Fibroblast of skin of back (primary cell): ENCODE measurements around the gene IGSF9.

ENCODE experiments used
- DNase-seq: peaks from one replicate; pipeline ENCODE4 v3.0.0-alpha.2; 2013

The IGSF9 gene

DNA sequence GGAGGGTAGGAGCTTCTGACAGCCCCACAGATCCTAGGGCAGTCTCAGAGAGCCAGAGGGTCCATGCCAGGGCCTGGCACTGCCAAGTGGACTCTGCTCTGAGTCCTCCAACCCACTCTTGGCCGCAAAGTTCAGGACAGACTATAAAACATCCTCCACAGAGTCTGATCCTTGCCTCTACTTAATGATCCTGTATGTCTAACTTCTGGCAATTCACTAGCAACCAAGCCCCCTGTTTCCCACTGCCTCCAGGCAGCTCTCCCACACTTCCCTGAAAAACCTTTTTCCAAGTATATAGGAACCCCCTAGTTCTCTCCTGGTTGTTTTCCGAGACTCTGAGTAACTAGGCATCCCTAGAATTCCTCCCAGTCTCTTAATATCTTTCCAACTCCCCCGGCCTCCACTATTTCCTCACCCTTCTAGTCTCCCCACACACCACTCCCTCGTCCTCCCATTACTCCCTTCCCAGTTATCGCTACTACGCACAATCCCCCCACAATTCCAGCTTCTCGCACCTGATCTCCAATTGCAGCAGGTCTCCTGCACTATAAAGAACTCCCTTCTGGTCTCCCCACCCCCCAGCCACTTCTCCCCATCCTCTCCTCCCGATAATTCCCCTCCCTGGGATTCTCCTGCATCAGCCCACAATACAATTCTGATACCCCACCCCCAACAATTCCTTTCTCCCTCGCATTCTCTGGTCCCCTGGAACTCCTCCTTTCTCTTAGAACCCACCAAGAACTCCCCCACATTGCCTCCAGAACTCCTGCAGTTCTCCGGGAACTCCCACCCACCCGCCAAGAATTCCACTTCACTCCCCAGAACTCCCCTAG, 574 bp downstream of the IGSF9 start:
- no peak for DNase-seq

DNA sequence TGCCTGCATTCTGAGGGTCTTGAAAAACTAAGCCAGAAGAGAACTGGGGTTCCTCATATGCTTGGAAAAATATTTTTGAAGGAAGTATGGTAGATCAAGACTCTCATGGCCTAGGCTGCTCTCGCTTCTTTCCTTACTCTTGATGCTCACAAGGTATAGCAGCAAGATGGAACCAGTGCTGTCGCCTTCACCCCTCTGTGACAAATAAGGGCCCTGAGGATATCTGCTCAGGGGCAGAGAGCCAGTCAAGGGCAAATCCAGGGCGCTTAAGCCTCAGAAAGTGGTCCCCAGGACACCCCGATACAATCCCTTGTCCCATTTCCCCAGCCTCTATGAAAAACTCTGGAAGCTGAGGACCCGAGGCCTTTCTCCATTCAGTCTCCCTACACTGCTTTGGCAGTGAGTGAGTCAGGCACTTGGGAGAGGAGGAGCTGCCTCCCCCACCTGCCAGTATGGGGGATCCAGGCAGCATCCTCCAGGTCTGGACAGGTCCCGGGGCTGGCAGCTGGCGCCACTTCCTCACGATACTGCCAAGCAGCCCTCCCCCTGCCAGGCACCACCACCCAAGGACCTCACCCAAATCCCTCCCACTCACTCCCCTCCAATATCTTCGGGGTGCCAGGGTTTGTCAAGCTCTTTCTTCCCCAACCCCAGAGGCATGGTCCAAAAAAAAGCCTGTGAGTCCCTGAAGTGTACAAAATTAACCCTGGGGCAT, 1.3 kb downstream of the IGSF9 start:
- no peak for DNase-seq

DNA sequence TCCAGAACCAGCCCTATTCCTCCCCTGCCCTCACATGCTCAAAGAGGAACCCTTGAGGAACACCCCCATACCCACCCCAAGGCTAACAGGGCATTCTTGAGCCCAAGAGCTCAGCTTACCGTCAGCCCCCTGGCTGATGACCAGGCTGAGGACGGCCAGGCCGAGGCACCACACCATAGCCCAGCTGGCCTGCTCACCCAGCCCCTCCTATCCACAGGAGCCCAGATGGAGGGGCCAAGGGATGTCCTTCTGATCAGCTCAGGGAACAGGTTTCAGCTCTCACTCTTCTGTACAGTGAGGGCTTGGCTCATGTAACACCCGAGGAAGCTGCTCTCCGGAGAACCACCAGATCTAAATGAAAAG, 2.2 kb downstream of the IGSF9 start:
- DNase-seq = no peak

DNA sequence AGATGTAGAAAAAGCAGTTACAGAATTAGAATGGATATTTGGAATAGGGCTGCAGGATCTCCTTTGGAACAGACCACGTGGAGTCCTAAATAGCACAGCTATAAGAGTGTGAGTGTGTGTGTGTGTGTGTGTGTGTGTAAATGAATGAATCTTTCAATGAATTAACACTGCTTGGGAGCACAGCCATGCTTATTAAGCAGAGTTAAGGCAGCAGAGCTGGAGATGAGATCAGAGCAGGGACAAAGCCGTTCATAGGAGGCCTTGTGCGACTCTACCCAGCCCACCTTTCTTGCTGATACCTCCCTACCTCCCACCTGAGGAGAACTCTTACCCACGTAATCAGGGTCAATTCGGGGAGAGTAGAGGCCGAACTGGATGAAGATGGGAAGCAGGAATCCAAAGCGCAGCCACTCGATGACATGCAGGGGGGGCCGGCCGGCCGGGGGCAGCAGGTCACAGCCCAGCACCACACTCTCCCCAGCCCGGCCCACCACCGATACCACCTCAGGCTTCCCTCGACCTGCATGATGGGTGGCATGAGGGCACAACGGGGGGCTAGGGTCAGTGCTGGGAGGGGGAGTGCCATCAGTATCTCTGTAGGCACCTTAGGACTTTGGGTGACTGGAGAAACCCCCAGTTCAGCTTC, 2.7 kb downstream of the IGSF9 start:
- DNase-seq = no peak

DNA sequence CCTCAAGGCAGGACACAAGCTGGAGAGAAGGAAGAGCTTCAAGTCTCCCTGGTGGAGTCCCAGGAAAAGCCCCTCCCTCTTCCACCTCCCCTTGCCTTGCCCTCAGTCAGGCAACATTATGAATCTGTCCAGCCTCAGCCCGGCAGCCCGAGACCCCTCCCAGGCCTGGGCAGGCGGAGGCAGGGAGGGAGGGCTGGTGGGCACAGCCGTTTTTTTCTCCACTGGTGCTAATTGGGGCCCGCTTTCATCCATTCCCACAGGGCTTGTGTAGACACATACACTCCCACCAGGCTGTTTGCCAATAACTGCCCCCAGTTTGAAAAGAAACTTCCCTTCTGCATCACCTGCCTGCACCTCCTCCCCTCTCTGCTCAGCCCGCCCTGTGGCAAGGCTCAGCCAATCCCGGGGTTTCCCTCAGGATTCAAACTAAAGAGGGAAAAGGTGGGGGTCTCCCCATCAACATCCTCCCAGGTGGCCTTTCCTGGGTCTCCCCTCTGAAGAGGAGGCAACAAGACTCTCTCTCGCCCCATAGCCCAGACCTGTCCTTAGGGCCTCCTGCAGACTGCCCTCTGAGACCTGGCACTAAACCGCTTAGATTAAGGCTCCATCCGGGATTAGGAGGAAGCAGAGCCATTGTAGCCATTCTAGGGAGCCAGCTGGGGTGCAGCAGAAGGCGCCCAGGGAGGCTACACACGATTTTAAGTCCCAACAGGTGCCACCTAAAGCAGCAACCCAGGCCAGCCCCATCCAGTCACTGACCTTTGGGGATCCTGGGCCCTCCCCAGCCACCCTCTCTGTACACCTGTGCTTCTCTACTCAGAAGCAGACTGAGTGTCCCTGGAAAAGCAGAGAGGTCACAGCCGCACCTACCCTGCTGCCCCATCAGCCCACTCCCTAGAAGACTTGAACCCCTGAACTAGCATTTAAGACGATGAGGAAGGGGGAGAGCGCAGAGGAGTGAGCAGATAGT, 3.5 kb downstream of the IGSF9 start:
- no peak for DNase-seq

DNA sequence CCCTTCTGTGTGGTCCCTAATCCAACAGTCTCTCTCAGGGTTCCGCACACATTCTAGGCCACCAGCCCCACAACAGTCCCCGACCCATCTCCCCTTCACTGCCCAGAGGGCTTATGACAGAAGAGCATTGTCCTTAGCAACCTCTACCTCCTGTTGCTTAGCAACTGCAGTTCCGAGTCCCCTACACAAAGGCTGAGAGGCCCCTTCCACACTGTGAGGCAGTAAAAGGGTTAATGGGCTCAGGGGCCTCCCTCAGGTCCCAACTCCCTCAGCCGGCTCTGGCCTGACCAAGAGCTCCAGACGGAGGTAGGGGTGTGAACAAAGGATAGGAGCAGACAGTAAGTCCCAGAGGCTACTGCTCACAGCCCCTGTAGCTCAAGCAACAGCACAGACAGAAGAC, 4.3 kb downstream of the IGSF9 start:
- DNase-seq = no peak

DNA sequence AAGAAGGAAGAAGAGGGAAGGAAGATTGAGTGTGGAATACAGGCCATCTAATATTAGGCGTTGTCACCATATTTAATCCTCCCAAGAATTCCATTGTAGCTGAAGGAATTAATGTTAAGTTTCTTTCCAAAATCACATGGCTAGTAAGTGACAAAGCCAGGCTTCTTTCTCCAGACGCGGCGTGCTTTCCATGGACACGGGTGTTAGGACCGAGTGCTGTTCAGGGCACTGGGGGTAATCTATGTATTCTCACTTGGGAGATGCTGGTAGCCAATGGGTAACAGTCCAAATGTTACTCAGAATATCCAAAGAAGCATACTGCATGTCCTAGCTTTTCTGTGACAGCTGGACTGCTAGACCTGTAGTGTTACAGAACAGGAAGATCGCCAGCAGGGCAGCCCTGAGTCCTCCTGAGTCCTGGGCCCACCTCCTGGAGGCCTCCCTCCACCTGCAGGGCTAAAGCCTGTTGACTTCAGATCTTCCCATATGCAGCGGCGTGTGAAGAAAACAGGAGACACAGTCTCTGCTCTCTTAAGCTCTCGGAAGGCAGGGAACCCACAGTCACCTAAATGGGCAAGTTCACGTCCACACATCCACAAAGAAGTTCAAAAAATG, 5.3 kb downstream of the IGSF9 start:
- no peak for DNase-seq

DNA sequence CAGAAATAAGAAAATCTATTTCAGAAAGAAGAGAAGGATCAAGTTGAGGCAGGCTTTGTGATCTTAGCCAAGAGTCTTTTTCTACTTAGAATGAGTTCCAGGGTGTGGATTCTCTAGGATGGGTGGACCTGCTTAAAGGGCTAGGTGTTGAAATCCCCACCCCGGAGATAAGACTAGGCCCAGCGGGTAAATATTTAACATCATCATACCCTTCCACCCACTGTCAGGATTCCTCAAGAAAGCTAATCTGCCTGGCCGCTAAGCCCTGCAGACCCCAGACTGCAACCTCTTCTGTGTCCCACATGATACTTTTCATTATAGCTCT, 5.8 kb downstream of the IGSF9 start:
- DNase-seq = no peak

DNA sequence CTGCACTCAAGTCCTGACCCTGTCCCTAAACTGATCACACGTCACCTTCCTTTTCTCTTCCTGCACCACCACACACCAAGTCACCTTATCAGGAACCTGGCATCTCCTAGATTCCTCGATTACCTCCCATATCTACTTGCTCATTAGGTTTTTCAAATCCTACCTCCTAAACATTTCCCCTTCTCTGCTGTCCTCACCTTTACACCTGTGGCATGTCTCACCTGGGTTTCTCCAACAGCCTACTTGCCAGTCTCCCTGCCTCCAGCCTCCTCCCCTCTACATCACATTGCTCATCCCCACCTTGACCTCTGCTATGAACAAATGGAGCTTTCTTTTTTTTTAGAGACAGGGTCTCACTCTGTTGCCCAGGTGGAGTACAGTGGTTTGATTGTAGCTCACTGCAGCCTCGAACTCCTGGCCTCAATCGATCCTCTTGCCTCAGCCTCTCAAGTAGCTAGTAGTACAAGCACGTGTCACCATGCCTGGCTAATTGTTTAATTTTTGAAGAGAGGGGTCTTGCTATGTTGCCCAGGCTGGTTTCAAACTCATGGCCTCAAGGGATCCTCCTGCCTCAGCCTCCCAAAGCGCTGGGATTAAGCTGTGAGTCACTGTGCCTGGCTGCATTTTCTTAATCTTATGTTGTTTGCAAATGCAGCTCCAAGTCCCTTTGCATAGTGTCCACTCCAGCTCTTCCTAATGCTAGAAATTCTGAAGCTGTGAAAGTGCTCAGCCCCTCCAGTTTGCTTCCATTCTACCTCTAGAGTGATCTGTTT, 6.3 kb downstream of the IGSF9 start:
- no peak for DNase-seq

DNA sequence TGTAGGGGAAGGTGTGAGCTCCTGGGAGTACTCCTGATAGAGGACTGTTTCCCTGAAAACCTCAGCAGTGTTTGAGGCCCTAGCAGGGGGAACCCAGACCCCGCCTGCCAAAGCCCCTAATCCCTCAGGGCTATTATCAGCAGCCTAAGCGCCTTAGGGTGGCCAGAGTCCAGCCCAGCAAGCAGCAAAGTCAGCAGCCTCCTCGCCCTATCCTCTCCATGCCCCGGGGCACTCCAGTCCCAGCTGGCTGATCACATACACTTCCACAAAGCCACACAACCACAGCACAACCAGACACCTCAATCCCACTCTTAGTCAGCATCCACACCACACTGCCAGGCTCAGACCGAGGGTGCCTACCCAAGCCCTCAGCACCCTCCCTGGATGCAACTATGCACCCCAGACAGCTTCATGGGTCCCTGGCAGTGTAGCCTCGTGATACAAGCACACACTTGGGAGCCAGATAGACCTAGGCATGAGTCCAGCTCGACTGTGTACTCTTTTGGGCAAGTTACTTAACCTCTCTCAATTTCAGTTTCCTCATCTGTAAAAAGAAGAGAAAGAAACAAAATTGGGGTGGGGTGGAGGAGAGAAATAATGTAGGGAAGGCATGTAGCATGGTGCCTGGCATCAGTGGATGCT, 7.1 kb downstream of the IGSF9 start:
- no peak for DNase-seq

DNA sequence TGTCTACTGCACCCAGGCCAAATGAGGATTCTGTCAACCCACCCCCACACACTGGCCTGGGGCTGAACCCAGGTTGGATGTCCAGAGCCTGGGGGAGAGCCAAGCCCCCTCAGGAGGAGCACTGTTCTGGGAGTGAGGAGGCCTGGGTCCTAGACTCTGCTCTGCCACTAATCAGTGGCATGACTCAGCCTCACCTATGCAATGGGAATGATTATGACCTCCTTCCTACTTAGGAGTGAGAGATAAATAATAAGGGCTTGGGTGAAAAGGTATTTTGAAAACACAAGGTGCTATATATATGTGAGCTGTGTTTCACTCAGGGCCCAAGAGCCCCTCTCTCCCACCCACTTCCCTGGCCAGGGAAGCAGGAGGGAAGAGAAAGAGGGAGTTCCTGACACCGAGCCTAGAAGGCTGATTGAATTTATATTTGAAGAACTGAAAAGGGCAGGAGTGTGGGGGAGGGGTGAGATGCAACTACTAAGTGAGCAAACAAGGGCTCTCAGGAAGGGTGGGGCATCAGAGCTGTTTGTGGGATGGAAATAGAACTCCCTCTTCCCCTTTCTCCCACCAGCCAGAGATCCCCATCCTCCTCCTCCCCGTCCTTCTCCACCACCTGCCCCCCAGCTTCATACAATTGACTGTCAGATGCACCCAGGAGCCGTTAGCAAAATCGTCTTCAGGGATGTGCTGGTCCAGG, 8.2 kb downstream of the IGSF9 start:
- DNase-seq = no peak

DNA sequence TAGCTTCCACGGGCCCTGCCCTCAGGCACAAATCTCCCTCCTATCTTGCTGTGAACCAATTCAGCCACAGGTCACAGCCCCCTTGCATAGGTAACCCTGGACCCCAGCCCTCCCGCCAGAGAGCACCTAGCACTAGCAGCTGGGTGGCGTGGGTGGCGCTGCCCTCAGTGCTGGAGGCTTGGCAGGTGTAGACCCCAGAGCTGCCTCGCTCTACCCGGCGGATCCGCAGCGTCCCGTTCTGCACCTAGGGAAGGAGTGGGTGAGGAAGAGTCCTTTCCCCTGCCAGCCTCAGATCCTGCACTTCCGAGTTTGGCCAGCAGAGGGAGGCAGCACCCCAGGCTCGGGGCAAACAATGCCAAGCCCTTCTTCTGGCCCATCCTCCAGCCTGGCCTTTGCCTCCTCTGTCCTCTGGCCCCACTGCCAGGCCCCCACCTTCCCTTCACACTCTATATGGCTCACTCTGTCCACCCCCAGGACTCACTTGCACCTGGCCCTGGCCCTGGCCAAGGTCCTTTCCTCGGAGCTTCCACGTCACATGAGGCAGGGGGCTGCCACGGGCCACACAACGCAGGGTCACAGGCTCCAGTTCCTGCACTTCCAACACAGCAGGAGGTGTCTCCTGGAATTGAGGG, 9.0 kb downstream of the IGSF9 start:
- DNase-seq = peak; percentile 49

DNA sequence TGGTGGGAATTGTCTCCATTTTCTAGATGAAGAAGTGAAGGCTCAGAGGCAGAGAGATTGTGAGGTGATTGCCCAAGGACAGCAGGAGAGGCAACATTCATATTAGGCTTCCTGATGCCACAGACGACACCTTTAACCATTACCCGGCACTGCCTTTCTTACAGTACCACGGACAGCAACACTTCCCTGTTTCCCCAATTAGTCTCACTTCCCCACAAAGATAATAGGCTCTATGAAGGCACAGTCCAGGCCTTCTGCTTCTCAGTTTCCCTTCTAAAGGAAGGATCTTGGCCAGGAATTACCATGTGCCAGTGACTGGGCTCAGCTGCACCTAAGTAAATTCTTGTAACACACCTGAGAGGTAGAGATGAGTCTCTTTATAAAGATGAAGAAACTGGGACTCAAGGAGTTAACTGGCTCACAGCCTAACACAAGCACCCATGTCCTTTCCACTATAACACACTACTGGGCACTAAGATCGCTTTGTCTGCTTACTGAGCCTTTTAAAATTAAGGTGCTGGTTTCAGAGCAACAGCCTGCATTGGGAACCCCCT, 9.6 kb downstream of the IGSF9 start:
- DNase-seq = no peak

DNA sequence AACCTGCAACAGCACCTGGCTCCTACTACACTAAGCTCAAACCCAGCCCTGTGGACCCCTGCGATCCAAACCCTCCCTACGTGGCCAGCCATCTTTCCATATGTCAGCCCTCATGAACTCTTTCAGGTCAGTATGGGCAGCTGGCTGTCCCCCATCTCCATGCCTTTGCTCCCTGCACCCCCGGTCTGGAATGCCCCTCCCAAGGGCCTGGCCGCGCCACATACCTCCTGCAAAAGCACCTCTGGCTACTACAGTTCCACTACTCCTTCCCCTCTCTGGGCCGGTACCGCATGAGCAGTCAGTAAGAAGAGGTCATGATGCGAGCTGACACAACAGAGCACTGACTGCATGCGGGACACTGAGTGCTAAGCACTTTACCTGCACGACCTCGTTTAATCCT, 10.1 kb downstream of the IGSF9 start:
- no peak for DNase-seq

DNA sequence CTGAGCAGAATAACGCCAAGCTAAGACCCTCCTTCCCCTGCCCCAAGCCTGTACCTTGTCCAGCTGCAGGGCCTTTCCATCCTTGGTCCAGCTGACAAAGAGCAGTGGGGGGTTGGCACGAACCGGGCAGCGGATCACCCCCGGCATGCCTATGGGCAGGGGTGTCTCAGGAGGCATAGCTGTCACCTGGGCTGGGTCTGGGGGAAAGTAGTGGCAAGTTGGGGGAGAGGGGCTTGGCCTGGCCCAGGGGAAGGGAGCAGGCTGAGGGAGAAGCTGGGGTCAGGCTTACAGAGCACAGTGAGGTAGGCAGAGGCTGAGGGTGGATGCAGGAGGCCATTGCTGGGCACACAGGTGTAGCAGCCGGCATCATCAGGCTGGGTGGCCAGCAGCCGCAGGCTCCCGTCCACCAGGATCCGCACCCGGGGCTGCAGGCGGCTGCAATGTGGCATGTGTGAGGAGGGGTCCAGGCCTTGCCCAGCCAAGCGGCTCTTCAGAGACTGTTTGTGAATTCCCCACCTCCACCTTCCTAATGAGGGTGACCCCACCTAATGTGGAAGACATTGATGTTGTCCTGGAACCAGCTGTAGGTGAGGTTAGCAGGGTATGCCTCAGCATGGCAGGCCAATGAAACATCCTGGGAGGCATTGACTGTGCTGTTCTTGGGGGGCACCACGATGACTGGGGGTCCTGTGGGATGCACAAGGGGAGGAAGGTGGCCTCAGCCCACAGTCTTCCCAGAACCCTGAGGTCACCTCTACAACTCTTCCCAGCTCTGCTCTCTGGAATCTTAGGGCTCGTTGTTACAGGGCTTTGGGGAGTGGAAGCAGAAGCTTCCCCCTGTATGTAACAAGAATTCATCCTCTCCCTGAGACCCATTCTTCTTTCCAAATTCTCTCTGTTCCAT, 11.0 kb downstream of the IGSF9 start:
- DNase-seq = no peak

DNA sequence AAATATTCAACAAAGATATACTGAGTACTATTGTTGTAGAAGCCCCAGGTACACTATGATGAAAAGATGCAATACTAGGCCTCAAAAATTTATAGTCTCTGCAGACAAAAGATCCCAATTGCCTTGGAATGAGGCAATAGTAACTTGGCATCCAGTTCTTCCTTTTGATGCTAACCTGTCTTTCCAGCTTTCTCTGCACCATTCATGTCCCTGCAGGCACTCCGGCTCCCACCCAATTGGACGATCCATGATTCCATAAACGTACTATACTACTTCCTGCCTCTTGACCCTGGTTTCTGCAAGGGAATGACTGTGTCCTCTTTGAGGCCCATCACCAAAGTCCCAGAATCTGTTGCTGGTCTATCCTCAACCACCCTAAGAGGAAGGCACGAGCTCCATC, 12.1 kb downstream of the IGSF9 start:
- no peak for DNase-seq

DNA sequence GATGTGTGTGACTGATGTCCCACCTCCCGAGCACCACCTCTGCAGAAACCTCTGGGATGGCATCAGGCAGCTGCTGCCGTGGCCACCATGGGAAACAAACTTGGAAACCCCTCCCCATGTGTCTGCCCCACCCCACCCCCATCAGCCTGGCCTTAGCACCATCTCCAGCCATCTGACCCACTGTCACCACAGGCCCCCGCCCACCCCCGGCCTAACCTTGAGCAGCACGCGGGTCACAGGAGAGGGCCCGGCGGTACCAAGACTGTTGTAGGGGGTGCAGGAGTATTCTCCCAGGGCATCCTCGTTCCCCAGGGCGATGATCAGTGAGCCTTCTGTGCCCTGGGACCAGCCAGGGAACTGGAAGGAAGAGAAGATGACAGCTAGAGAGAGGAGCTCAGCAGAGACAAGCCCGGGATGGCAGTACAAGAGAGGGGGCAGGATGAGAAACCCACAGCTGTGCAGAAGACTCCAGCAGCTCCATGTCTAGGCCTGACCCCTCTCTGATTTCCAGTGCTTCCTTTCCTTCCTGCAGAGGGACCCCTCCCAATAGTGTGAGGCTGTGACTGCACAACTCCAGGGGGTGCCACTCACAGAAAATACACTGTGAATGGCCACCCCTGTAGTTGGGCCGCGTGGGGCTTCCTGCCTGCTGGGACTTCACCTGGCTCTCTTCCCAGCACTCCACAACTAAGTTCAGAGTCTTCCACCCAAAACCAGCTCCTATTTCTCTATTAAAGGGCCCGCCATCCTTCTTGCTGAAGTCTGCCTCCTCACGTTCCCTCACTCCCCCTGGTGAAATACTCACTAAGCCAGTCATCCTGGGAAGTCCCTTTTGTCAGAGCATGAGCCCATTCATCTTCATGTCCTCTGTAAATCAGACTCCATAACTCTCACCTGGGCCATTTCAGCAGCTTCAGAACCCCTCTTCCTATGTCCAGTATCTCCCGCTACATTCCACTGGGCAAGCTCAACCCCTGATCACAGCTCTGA, 12.8 kb downstream of the IGSF9 start:
- DNase-seq = no peak
